Colonic mucosa (tissue), 4 donors: ENCODE data around the gene MTERF4. TPM values are rescaled to one million over a fixed set of nuclear protein-coding genes. Genes with fewer than 3 reads are reported as not detected.

ENCODE experiments used
- DNase-seq: peaks from one replicate; pipeline ENCODE4 v3.0.0-alpha.2; 2020
- H3K27ac ChIP-seq: fragments of 200-600 bp; one replicate; pipeline ENCODE4 v1.8.0; 2021
- H3K27me3 ChIP-seq: fragments of 200-600 bp; one replicate; pipeline ENCODE4 v1.8.0; 2021
- H3K36me3 ChIP-seq: fragments of 200-600 bp; one replicate; pipeline ENCODE4 v1.8.0; 2021
- H3K4me1 ChIP-seq: fragments of 200-600 bp; one replicate; pipeline ENCODE4 v1.8.0; 2021; ENCODE audit warnings: mild to moderate bottlenecking
- H3K4me3 ChIP-seq: fragments of 200-600 bp; one replicate; pipeline ENCODE4 v1.8.0; 2021
- H3K9ac ChIP-seq, 2 donors: one replicate each; pipeline ENCODE4 v1.7.0; 2013; ENCODE audit warnings: control low read depth in 2 of 2, low read depth in 2 of 2, low read length in 2 of 2
- H3K9me3 ChIP-seq: fragments of 200-600 bp; one replicate; pipeline ENCODE4 v1.8.0; 2021
- intact Hi-C: fragments of 100-400 bp; cut with DNase I; formaldehyde crosslinking; loops from one replicate; pipeline ENCODE4 v1.14.1; 2022
- total RNA-seq, 2 donors: library from RNA; stranded (reverse); fragmentation: NEBNext Ultra II Directional in 1 of 2; extraction: Animal tissue kit (Norgen Biotek cat#: 25700) in 1 of 2; gene quantifications; one replicate each; pipeline ENCODE4 v1.2.1, GENCODE V29; 2021
- TF ChIP-seq, protein P1 (sequence below): fragments of 200-600 bp; IDR thresholded peaks from one replicate; pipeline ENCODE4 v1.8.0; 2022; ENCODE audit warnings: antibody characterized with exemption, mild to moderate bottlenecking
- donor health status: healthy.
- donor health status: DM: no; HTN: no; CAD: no.
- donor health status: DM: no; HTN: no; CAD: no.

MTERF4 gene
- total RNA-seq, 2 donors from 2014 or later, result 20.2 to 25.5 TPM

DNA sequence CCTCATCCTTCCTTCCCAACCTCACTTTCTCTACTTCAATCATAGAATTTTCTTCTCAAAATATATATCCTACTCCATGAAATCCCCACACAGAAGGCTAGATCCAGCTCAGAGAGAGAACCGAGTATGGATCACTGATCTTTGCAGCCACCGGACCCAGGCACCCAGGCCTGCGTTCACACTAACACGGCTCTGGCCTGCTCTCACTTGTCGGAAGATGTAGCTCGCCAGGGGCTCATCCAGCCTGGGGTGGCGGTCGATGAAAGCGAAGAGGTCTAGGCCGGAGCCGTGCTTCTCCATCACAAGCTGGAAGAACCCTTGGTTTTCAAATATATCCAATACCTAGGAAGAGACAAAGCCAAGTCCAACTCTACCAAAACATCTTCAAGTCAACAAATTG lies 12.7 kb upstream of the MTERF4 start:
- no peaks in the 10 kb centered on the region for H3K9me3 ChIP-seq
- H3K27me3 ChIP-seq, result no peaks in the 10 kb centered on the region
- TF ChIP-seq, protein P1, sequence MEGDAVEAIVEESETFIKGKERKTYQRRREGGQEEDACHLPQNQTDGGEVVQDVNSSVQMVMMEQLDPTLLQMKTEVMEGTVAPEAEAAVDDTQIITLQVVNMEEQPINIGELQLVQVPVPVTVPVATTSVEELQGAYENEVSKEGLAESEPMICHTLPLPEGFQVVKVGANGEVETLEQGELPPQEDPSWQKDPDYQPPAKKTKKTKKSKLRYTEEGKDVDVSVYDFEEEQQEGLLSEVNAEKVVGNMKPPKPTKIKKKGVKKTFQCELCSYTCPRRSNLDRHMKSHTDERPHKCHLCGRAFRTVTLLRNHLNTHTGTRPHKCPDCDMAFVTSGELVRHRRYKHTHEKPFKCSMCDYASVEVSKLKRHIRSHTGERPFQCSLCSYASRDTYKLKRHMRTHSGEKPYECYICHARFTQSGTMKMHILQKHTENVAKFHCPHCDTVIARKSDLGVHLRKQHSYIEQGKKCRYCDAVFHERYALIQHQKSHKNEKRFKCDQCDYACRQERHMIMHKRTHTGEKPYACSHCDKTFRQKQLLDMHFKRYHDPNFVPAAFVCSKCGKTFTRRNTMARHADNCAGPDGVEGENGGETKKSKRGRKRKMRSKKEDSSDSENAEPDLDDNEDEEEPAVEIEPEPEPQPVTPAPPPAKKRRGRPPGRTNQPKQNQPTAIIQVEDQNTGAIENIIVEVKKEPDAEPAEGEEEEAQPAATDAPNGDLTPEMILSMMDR, result no peak
- H3K4me3 ChIP-seq, result no peak overlapping the region
- intact Hi-C loops, result no loop called here
- no peak for DNase-seq
- H3K9ac ChIP-seq, result no peak overlapping the region
- H3K36me3 ChIP-seq, result no peaks in the 10 kb centered on the region
- H3K27ac ChIP-seq, result no peak overlapping the region
- no peaks in the 10 kb centered on the region for H3K4me1 ChIP-seq

DNA sequence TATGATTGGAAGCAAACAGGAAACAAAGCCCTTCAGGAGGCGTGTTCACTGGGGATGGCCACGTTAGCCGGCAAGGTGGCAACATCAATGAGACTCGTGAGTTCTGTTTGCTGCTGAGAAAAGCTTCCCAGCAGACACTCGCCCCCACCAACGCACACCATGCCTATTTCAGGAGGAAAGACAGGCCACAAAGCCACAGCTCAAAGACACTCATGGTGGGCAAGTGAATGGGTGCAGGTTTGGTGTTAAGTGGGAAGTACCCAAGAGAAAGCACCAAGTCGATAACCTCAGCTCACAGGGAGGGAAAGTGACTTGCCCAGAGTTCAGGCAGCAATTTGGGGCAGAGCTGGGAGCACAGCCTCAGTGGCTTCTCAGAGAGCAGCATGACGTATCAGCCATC lies 10.5 kb upstream of the MTERF4 start:
- Histone ChIP-seq H3K9ac (no peak overlapping the region), H3K27me3 (no peaks in the 10 kb centered on the region), H3K4me1 (no peaks in the 10 kb centered on the region), H3K4me3 (no peak overlapping the region), H3K27ac (no peak overlapping the region), H3K36me3 (no peaks in the 10 kb centered on the region), H3K9me3 (no peaks in the 10 kb centered on the region)
- TF ChIP-seq, protein P1, result no peak
- DNase-seq, result no peak
- intact Hi-C loops, result no loop called here

DNA sequence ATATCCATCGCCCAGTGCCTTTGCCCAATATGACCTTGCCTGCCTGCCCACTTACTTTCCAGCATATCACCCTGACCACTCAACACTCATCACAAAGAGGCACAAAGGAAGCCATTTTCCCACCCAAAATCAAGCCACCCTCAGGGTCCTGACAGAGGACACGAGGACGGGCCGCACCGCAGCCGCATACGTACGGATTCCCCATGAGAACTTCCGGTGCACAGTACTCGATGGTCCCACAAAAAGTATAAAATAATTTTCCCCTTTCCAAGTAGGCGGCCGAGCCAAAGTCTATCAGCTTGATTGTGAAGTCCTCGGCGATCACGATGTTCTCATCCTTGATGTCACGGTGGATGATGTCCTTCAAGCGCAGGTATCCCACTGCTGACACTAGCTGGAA lies 10.0 kb upstream of the MTERF4 start:
- Histone ChIP-seq H3K4me1 (no peaks in the 10 kb centered on the region), H3K4me3 (no peak overlapping the region), H3K9me3 (no peaks in the 10 kb centered on the region), H3K36me3 (no peaks in the 10 kb centered on the region), H3K27ac (no peak overlapping the region), H3K27me3 (no peaks in the 10 kb centered on the region), H3K9ac (no peak overlapping the region)
- intact Hi-C loops, result no loop called here
- TF ChIP-seq, protein P1, result no peak
- DNase-seq, result no peak

DNA sequence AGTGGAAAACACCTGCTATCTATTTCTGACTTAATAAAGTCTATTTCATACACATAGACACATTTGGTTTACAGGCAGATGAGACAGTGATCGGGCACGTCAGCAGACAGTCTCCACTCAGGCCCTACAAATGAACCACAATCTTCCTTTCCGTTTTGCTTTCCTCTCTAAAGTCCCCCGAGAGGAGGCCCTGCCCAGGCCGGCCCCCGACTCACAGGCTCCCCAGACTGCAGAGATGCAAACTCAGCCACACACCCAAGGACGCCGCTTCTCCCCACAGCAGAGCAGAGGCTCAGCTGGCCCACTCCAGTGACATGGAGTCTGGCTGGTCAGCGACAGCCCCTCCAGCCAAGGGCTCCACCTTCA lies 9.3 kb upstream of the MTERF4 start:
- Histone ChIP-seq H3K27me3 (no peaks in the 10 kb centered on the region), H3K36me3 (no peaks in the 10 kb centered on the region), H3K4me1 (no peaks in the 10 kb centered on the region), H3K9me3 (no peaks in the 10 kb centered on the region), H3K9ac (no peak overlapping the region), H3K27ac (no peak overlapping the region), H3K4me3 (no peak overlapping the region)
- intact Hi-C loops, result no loop called here
- TF ChIP-seq, protein P1, result no peak
- no peak for DNase-seq

DNA sequence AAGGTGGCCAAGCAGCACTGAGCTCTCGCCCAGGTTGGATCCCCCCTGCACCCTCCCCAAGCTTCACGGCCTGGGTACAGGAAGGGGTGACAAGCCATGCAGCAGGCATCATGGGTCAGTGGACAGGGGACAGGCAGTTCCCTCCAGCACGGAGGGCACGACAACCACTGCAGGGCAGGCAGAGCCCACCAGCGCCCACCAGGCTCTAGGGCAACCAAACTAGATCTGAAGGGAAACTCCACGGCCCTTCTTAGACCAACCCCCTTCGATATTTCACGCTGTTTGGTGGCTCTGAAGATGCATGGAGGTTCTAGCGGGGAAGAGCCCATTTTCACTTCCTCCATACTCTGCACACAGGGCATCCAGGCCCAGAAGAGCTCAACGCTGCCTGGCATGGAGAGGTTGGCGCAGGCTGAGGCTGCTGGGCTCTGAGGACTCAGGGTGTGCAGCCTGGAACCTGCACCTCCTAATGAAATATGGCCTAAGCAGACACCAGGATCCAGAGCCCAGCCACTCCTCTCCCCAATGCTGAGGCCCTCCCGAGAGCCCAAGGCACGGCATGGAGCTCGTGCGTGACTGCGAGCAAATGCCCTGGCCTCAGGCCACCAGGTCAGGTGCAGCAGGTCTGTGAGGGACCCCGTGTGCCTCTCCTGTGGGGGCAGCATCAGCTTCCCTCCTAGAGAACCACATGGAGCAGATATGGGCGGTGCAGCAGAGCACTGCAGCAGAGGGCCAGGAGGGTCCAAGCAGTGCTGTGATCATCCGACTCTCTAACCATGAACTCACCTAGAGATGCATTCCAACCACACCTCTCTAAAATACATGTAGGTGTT lies 8.7 kb upstream of the MTERF4 start:
- TF ChIP-seq, protein P1, result no peak
- Histone ChIP-seq H3K27me3 (no peaks in the 10 kb centered on the region), H3K9me3 (no peaks in the 10 kb centered on the region), H3K27ac (no peak overlapping the region), H3K9ac (no peak overlapping the region), H3K4me1 (no peaks in the 10 kb centered on the region), H3K4me3 (no peak overlapping the region), H3K36me3 (no peaks in the 10 kb centered on the region)
- DNase-seq, result no peak
- intact Hi-C loops, result no loop called here
